ENCODE data around the gene CCL26. TPM values are rescaled to one million over a fixed set of nuclear protein-coding genes. Genes with fewer than 3 reads are reported as not detected.

CCL26 gene
- total and polyA plus RNA-seq, 10 of the 15 experiments (the other 5 are each of a cell fraction or from before 2014, with no cell fraction given): not detected

DNA sequence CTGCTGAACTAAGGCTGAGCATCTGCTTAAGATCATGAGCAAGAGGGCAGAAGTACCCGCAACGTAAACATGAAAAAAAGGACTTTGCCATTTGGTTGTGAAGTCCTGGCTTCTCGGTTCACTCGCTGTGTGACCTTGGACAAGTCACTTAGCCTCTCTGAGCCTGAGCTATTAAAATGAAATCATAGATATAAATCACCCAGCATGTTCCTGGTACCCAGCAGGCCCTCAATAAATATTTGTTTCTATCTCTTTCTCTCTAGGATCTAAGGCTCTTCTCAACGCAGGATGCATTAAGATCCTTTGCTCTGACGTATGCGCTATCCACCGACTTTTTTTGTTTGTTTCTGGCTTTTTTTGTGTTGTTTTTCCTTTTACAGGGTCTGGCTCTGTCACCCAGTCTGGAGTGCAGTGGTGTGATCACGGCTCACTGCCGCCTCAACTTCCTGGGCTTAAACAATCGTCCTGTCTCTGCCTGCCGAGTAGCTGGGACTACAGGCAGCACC is 39.9 kb downstream of the CCL26 start:
- no peaks in the 10 kb centered on the region for H3K27me3 ChIP-seq (replicated peaks in 1 of 2; ENCODE audit: control insufficient read depth in 2 of 2, insufficient read depth in 2 of 2, low read length in 1 of 2)
- no peaks in the 10 kb centered on the region for H3K36me3 ChIP-seq (ENCODE audit: control insufficient read depth in 2 of 2, insufficient read depth in 2 of 2, low read length in 1 of 2)
- BruUV-seq (replicated peaks): no TSS peak
- H3K9me3 ChIP-seq (replicated peaks; ENCODE audit: control insufficient read depth, insufficient read depth, low read length): no peaks in the 10 kb centered on the region
- H2AFZ ChIP-seq (ENCODE audit: control insufficient read depth, low read depth, low read length): no peak overlapping the region
- TF ChIP-seq SUZ12 (IDR thresholded peaks at IDR 0.05; ENCODE audit: unreplicated experiment) (no peak), POU2F2 (IDR thresholded peaks at IDR 0.05; ENCODE audit: borderline replicate concordance, low read depth, low read length) (no peak), SMARCA5 (IDR thresholded peaks at IDR 0.05) (no peak), CHD2 (IDR thresholded peaks at IDR 0.05; ENCODE audit: borderline replicate concordance, low read depth, low read length) (no peak)
- TF ChIP-seq, protein P1, sequence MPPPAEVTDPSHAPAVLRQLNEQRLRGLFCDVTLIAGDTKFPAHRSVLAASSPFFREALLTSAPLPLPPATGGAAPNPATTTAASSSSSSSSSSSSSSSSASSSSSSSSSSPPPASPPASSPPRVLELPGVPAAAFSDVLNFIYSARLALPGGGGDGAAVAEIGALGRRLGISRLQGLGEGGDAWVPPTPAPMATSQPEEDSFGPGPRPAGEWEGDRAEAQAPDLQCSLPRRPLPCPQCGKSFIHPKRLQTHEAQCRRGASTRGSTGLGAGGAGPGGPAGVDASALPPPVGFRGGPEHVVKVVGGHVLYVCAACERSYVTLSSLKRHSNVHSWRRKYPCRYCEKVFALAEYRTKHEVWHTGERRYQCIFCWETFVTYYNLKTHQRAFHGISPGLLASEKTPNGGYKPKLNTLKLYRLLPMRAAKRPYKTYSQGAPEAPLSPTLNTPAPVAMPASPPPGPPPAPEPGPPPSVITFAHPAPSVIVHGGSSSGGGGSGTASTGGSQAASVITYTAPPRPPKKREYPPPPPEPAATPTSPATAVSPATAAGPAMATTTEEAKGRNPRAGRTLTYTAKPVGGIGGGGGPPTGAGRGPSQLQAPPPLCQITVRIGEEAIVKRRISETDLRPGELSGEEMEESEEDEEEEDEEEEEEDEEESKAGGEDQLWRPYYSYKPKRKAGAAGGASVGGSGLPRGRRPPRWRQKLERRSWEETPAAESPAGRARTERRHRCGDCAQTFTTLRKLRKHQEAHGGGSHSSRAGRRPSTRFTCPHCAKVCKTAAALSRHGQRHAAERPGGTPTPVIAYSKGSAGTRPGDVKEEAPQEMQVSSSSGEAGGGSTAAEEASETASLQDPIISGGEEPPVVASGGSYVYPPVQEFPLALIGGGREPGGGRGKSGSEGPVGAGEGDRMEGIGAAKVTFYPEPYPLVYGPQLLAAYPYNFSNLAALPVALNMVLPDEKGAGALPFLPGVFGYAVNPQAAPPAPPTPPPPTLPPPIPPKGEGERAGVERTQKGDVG (CRISPR knock-in tag; IDR thresholded peaks at IDR 0.05): no peak
- TF ChIP-seq, protein P2, sequence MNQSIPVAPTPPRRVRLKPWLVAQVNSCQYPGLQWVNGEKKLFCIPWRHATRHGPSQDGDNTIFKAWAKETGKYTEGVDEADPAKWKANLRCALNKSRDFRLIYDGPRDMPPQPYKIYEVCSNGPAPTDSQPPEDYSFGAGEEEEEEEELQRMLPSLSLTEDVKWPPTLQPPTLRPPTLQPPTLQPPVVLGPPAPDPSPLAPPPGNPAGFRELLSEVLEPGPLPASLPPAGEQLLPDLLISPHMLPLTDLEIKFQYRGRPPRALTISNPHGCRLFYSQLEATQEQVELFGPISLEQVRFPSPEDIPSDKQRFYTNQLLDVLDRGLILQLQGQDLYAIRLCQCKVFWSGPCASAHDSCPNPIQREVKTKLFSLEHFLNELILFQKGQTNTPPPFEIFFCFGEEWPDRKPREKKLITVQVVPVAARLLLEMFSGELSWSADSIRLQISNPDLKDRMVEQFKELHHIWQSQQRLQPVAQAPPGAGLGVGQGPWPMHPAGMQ (IDR thresholded peaks at IDR 0.05; ENCODE audit: borderline replicate concordance): no peak
- TF ChIP-seq, protein P3, sequence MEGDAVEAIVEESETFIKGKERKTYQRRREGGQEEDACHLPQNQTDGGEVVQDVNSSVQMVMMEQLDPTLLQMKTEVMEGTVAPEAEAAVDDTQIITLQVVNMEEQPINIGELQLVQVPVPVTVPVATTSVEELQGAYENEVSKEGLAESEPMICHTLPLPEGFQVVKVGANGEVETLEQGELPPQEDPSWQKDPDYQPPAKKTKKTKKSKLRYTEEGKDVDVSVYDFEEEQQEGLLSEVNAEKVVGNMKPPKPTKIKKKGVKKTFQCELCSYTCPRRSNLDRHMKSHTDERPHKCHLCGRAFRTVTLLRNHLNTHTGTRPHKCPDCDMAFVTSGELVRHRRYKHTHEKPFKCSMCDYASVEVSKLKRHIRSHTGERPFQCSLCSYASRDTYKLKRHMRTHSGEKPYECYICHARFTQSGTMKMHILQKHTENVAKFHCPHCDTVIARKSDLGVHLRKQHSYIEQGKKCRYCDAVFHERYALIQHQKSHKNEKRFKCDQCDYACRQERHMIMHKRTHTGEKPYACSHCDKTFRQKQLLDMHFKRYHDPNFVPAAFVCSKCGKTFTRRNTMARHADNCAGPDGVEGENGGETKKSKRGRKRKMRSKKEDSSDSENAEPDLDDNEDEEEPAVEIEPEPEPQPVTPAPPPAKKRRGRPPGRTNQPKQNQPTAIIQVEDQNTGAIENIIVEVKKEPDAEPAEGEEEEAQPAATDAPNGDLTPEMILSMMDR (IDR thresholded peaks at IDR 0.05 in 2 of 3, conservative IDR thresholded peaks at IDR 0.05 in 1 of 3; ENCODE audit: control insufficient read depth in 2 of 3, extremely low read depth in 1 of 3, insufficient read depth in 1 of 3, low read depth in 3 of 3, low read length in 3 of 3): no peak
- TF ChIP-seq, protein P4, sequence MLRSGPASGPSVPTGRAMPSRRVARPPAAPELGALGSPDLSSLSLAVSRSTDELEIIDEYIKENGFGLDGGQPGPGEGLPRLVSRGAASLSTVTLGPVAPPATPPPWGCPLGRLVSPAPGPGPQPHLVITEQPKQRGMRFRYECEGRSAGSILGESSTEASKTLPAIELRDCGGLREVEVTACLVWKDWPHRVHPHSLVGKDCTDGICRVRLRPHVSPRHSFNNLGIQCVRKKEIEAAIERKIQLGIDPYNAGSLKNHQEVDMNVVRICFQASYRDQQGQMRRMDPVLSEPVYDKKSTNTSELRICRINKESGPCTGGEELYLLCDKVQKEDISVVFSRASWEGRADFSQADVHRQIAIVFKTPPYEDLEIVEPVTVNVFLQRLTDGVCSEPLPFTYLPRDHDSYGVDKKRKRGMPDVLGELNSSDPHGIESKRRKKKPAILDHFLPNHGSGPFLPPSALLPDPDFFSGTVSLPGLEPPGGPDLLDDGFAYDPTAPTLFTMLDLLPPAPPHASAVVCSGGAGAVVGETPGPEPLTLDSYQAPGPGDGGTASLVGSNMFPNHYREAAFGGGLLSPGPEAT (IDR thresholded peaks at IDR 0.05; ENCODE audit: low read depth): no peak
- TF ChIP-seq, protein P5, sequence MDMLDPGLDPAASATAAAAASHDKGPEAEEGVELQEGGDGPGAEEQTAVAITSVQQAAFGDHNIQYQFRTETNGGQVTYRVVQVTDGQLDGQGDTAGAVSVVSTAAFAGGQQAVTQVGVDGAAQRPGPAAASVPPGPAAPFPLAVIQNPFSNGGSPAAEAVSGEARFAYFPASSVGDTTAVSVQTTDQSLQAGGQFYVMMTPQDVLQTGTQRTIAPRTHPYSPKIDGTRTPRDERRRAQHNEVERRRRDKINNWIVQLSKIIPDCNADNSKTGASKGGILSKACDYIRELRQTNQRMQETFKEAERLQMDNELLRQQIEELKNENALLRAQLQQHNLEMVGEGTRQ (IDR thresholded peaks at IDR 0.05; ENCODE audit: borderline replicate concordance, low read depth, low read length): no peak
- no peaks in the 10 kb centered on the region for H4K20me1 ChIP-seq (ENCODE audit: control insufficient read depth, insufficient read depth)
- H3K4me2 ChIP-seq (ENCODE audit: control insufficient read depth, insufficient read depth): no peak overlapping the region
- ChIA-PET CTCF (interaction anchor here (0.7 to 2.0 kb wide), 3 partner anchors 8 to 87 kb away, joined by 3 to 6 read pairs (median 3); no protein-coding TSS in a partner anchor), POLR2A (no interaction called here), RAD21 (ENCODE audit: unreplicated experiment) (no interaction called here), SMC1A (ENCODE audit: uncharacterized antibody, unreplicated experiment) (interaction anchor here (1.1 kb wide), 1 partner anchor 20 kb away, joined by 3 read pairs; no protein-coding TSS in a partner anchor)
- in situ Hi-C loops (cut with MboI) (no loop called here), intact Hi-C loops (cut with micrococcal nuclease; ENCODE audit: unreplicated experiment) (no loop called here)
- DNase-seq (ENCODE audit: low read depth, low spot score) (no peak), FAIRE-seq (no peak), ATAC-seq (no peak)
- H3K79me2 ChIP-seq (ENCODE audit: control insufficient read depth, insufficient read depth, low read length): no peaks in the 10 kb centered on the region
- 93% methylated on average over 12 of the region's 12 CpGs for WGBS (ENCODE audit: insufficient coverage, insufficient replicate concordance, low lambda C conversion rate, missing lambda C conversion rate)
- no peak overlapping the region for H3K9ac ChIP-seq (ENCODE audit: control insufficient read depth, insufficient read depth, low read length)
- peaks cover 14% of the 10 kb centered on the region for H3K4me1 ChIP-seq (ENCODE audit: control insufficient read depth, insufficient read depth, low read length)
- H3K27ac ChIP-seq (ENCODE audit: control insufficient read depth, insufficient read depth): no peak overlapping the region
- no peak overlapping the region for H3K4me3 ChIP-seq

All from GM12878 (cell line).